HFF-Myc (cell line): ENCODE results near the gene EEPD1.

Experiments used
- DNase-seq: peaks from one replicate; pipeline ENCODE4 v3.0.0-alpha.2; 2011; ENCODE audit warnings: low read depth; ENCODE audit errors: extremely low read depth
- H3K4me3 ChIP-seq: replicated peaks from 2 replicates; pipeline ENCODE4 v1.5.1; 2011; ENCODE audit warnings: low read depth, mild to moderate bottlenecking, control low read depth, low read length
- TF ChIP-seq, protein P1 (sequence below): IDR thresholded peaks from 2 replicates; pipeline ENCODE4 v1.5.1; 2012; ENCODE audit warnings: mild to moderate bottlenecking, low read depth, low read length, control low read depth; ENCODE audit errors: missing control alignments

The EEPD1 gene

DNA sequence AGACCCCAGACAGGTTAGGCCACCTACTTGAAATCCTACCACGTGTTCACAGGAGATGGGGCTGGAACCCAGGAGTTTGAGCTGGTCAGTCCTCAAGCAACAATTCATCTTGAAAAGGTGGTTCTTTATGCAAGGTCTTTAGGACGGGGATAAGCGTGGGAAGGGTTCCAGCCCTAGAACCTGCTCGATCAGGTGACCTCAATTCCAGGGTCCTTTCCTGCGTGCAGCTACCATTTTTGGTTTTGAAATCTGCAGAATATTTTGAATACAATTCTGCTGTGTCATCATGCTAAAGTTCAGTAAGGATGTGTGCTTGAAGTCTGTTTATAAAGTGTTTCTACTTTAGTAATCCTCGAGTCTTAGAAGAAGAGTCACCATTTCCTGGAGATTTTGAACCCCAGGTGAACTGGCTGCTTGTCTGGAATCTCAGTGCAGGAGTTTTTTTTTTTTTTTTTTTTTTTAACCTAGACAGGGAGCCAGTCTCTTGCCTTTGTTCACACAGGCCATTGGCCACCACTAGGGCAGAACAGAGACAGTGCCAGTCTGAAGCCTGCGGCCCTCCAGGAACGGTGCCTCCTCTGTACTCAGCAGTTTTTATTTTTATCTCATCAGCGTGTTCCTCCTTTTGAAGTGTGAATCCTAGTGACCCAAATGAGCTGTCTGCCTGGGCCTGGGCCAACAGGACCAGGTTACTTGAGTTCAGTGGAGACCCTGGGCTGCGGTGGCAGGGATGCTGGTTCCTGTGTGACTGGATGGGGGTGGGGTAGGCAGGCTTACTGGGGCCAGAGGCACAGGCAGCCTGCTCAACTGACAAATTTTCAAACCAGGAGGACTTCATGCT lies 54.6 kb downstream of the EEPD1 start:
- TF ChIP-seq, protein P1, sequence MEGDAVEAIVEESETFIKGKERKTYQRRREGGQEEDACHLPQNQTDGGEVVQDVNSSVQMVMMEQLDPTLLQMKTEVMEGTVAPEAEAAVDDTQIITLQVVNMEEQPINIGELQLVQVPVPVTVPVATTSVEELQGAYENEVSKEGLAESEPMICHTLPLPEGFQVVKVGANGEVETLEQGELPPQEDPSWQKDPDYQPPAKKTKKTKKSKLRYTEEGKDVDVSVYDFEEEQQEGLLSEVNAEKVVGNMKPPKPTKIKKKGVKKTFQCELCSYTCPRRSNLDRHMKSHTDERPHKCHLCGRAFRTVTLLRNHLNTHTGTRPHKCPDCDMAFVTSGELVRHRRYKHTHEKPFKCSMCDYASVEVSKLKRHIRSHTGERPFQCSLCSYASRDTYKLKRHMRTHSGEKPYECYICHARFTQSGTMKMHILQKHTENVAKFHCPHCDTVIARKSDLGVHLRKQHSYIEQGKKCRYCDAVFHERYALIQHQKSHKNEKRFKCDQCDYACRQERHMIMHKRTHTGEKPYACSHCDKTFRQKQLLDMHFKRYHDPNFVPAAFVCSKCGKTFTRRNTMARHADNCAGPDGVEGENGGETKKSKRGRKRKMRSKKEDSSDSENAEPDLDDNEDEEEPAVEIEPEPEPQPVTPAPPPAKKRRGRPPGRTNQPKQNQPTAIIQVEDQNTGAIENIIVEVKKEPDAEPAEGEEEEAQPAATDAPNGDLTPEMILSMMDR: no peak
- no peak for DNase-seq

DNA sequence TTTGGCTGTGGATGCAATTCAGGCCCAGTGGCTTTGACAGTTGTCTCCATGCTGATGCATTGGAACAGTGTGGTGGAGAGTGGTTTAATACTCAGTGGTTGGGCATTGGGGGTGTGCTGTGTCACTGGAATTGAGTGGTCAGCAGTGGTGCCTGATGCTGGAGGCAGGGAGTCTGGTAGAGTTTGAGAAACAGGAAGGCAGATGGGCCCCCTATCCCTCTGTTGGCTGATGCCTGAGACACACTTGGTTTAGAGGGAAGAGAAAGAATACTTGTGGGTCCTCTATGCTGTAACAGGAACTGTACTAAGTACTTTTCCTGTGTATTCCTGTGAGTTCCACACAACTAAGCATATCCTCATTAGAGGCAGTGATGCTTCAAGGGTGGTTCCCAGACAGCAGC lies 55.4 kb downstream of the EEPD1 start:
- no peak overlapping the region for H3K4me3 ChIP-seq
- TF ChIP-seq, protein P1: no peak
- DNase-seq: no peak

More for the DNA sequence above, 54.6 kb downstream of the EEPD1 start:
- H3K4me3 ChIP-seq: no peak overlapping the region

GRCh38 chr7:36208997-36209813 lies 56.2 kb downstream of the EEPD1 start:
- no peak for DNase-seq
- TF ChIP-seq, protein P1: no peak
- H3K4me3 ChIP-seq: no peak overlapping the region

- no peak overlapping the region for H3K4me3 ChIP-seq
- no peak for DNase-seq
- TF ChIP-seq, protein P1: no peak
These were observed 56.7 kb downstream of the EEPD1 start for GRCh38 chr7:36209814-36210183.

- TF ChIP-seq, protein P1: no peak
- no peak overlapping the region for H3K4me3 ChIP-seq
- no peak for DNase-seq
These were observed 57.4 kb downstream of the EEPD1 start for GRCh38 chr7:36210291-36210922.

DNA sequence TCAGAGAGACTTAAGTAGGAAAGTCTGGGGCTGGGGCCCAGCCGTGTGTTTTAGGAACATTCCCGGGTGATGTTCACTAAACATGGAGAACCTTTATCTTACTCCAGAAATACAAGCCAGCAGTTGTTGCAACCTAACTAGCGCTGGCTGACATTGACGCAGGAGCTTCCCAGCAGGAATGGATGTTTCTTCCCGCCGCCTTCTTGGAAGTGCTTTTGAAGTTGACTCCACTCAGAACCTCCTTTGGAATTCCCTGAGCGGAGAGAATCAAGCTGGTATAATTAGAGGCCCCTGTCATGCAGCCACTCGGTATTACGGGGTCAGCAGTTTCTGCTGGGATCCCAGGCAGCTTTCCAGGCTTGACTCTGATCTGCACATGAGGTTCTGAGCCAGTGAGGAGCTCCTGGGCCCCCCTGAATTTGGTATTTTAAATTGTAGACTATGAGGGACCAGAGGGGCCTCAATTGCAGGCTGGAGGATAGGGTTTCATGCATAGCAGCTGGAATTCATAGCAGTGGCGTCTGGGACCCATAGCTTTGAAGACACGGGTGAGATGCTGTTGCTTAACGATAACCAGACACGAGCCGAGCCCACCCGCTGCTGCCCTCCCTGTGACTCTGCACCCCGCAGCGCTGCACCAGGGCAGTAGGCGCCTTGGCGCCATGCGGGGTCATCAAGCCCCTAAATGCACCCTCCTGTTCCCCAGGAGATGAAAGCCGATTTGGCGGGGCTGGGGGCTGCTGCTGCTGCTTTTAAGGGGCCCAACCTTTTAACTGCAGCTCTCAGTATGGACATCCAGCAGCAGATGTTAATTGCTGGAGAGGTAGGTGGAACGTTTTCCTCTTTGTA lies 61.8 kb downstream of the EEPD1 start:
- no peak overlapping the region for H3K4me3 ChIP-seq
- TF ChIP-seq, protein P1: no peak
- no peak for DNase-seq
